ENCODE results near the gene ALK. TPM values are rescaled to one million over a fixed set of nuclear protein-coding genes. Genes with fewer than 3 reads are reported as not detected.

ALK gene
- total RNA-seq, 1 donor from 2014 or later, result not detected

GRCh38 chr2:29216609-29216909, 704.8 kb downstream of the ALK start:
- H3K4me3 ChIP-seq (ENCODE audit: low read depth, low read length), result no peak overlapping the region
- FAIRE-seq, result peak; percentile 36
- H3K36me3 ChIP-seq (ENCODE audit: control insufficient read depth, insufficient read depth, low read length), result no peaks in the 10 kb centered on the region
- DNase-seq (ENCODE audit: low read depth), result no peak
- H3K27me3 ChIP-seq (ENCODE audit: control insufficient read depth, insufficient read depth, low read length), result no peaks in the 10 kb centered on the region
- TF ChIP-seq CTCF (IDR thresholded peaks at IDR 0.05; ENCODE audit: insufficient read depth, low read length, severe bottlenecking), result no peak

GRCh38 chr2:29215739-29216608, 705.4 kb downstream of the ALK start:
- no peak for TF ChIP-seq CTCF (IDR thresholded peaks at IDR 0.05; ENCODE audit: insufficient read depth, low read length, severe bottlenecking)
- no peak overlapping the region for H3K4me3 ChIP-seq (ENCODE audit: low read depth, low read length)
- H3K36me3 ChIP-seq (ENCODE audit: control insufficient read depth, insufficient read depth, low read length), result no peaks in the 10 kb centered on the region
- H3K27me3 ChIP-seq (ENCODE audit: control insufficient read depth, insufficient read depth, low read length), result no peaks in the 10 kb centered on the region
- FAIRE-seq (no peak), DNase-seq (ENCODE audit: low read depth) (no peak)

- no peaks in the 10 kb centered on the region for H3K27me3 ChIP-seq (ENCODE audit: control insufficient read depth, insufficient read depth, low read length)
- no peak overlapping the region for H3K4me3 ChIP-seq (ENCODE audit: low read depth, low read length)
- no peaks in the 10 kb centered on the region for H3K36me3 ChIP-seq (ENCODE audit: control insufficient read depth, insufficient read depth, low read length)
- TF ChIP-seq CTCF (IDR thresholded peaks at IDR 0.05; ENCODE audit: insufficient read depth, low read length, severe bottlenecking), result no peak
- DNase-seq (ENCODE audit: low read depth) (no peak), FAIRE-seq (no peak)
Observed at GRCh38 chr2:29215073-29215472, 706.3 kb downstream of the ALK start.

GRCh38 chr2:29213888-29214291, 707.5 kb downstream of the ALK start:
- H3K4me3 ChIP-seq (ENCODE audit: low read depth, low read length), result no peak overlapping the region

GRCh38 chr2:29212009-29212408, 709.4 kb downstream of the ALK start:
- Histone ChIP-seq H3K4me3 (ENCODE audit: low read depth, low read length) (no peak overlapping the region), H3K27me3 (ENCODE audit: control insufficient read depth, insufficient read depth, low read length) (no peaks in the 10 kb centered on the region), H3K36me3 (ENCODE audit: control insufficient read depth, insufficient read depth, low read length) (peaks cover 3% of the 10 kb centered on the region)
- DNase-seq (ENCODE audit: low read depth) (no peak), FAIRE-seq (no peak)
- TF ChIP-seq CTCF (IDR thresholded peaks at IDR 0.05; ENCODE audit: insufficient read depth, low read length, severe bottlenecking), result no peak

More at GRCh38 chr2:29213888-29214291, 707.5 kb downstream of the ALK start:
- no peak for FAIRE-seq
- DNase-seq (ENCODE audit: low read depth), result peak; percentile 27
- Histone ChIP-seq H3K36me3 (ENCODE audit: control insufficient read depth, insufficient read depth, low read length) (no peaks in the 10 kb centered on the region), H3K27me3 (ENCODE audit: control insufficient read depth, insufficient read depth, low read length) (no peaks in the 10 kb centered on the region)
- no peak for TF ChIP-seq CTCF (IDR thresholded peaks at IDR 0.05; ENCODE audit: insufficient read depth, low read length, severe bottlenecking)

GRCh38 chr2:29209551-29209950, 711.8 kb downstream of the ALK start:
- no peak overlapping the region for H3K4me3 ChIP-seq (ENCODE audit: low read depth, low read length)
- peak; percentile 19 for DNase-seq (ENCODE audit: low read depth)
- H3K36me3 ChIP-seq (ENCODE audit: control insufficient read depth, insufficient read depth, low read length), result peaks cover 7% of the 10 kb centered on the region
- no peak for TF ChIP-seq CTCF (IDR thresholded peaks at IDR 0.05; ENCODE audit: insufficient read depth, low read length, severe bottlenecking)
- H3K27me3 ChIP-seq (ENCODE audit: control insufficient read depth, insufficient read depth, low read length), result no peaks in the 10 kb centered on the region
- FAIRE-seq, result no peak
